Hypothalamus (tissue), 51 donors: ENCODE measurements around the gene C1GALT1.
"Not testable (repeated sequence)": the region's sequence is repeated elsewhere in the genome, so short reads cannot be mapped to it uniquely, and the experiment has no call there.

ENCODE experiments used
- DNase-seq, 51 donors: peaks; one replicate each; lab custom pipeline; 2025; lab: John Stamatoyannopoulos, UW

Gene C1GALT1

GRCh38 chr7:7231865-7232264 is 49.5 kb downstream of the C1GALT1 start:
- DNase-seq, result no peak

GRCh38 chr7:7235347-7235746 is 53.0 kb downstream of the C1GALT1 start:
- DNase-seq, result no peak

DNA sequence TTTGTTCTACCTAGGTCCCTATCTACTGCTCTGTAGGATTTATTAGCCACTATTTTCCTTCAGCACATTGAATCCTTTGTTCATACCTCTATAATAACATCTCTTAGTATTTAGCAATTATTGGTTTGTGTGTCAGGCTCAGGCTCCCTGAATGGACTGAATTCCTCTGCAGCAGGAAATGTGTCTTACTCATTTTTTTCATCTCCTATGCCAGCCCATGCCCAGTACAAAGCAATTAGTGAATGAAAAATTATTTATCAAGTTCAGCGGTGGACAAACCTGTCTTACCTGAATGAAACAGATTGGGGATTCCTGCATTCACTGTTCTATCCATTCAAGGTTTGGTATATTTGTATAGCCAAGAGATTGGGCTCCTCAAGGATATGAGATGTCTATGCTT is 53.7 kb downstream of the C1GALT1 start:
- DNase-seq, result no peak

DNA sequence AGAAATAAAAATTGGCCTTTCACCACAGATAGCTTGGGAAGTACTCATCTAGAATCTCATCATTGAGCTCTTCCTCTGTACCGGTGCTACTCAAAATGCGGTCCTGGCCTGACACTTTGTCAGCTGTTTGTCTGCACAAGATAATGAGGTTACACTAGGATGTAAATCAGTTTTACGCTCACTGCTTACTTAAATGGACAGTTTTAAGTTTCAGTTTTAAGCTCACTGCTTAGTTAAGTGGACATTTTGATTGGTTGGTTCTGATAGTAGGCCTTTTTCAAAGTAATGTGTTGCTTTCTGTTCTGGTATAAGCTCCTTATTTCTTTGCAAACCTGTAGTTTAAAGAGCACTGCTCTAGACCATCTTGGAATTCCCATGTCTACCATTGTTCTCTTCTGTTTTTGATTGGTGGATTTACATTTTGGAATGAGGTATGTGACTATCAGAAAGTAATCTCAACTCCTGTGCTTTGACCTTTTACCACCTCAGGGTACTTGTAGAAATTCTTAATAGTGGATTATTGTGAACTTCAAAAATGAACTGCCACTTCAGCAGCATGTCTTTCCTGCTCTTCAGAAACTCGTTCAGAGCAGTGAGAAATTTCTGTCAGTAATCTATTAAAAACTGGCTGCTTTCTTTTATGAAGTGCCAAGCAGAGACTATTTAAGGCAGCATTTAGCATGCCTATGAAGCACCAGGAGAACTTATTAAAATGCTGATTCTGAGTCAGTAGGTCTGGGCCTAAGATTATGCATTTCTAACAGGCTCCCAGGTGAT is 55.0 kb downstream of the C1GALT1 start:
- DNase-seq, result peak in 1 of 51 donors; percentile 12

- DNase-seq, result no peak
These were observed 55.6 kb downstream of the C1GALT1 start for GRCh38 chr7:7237978-7238267.

DNA sequence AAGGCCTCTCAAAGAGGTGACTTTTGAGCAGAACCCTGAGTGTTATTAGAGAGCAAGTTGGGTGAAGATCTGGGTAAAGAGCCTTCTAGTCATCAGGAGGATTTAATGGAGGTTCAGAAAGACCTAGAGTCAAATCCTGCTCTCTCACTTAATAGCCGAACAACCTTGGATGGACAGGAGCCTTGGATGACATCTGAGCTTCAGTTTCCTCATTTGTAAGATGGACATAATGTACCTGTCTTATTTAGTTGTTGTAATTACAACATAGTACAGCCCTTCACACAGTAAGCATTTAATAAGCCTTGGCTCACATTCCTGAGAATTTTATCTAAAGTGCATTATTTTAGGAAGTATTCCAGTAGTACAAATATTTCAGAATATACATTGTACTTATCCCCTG is 57.0 kb downstream of the C1GALT1 start:
- no peak for DNase-seq

DNA sequence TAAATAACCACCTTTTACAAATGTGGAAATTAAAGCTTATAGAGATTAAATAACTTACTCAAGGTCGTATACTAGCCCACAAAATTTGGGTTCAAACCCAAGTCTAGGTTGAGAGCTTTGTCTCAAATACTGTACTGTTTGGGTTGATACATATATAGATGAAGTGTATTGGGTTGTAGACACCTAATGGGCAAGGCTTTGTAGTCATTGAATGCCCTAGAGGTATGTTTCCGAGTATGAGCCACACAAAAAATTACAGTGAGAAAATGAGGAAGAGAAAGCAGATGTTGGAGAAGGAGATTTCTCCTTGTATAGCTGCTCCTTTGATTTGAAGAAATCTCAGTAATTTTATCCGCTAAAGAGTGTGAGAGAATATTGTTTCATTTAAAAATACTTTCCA is 60.6 kb downstream of the C1GALT1 start:
- no peak for DNase-seq

DNA sequence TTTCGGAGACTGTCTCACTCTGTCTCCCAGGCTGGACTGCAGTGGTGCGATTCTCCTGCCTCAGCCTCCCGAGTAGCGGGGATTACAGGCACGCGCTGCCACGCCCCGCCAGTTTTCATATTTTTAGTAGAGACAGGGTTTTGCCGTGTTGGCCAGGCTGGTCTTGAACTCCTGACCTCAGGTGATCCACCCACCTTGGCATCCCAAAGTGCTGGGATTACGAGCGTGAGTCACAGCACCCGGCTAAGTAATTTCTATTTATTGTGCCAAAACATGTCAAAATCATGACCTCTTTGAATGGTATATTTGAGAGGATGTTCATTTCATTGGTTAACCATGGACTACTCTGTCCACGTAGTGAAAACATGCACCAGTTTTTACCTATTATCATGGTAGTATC is 62.9 kb downstream of the C1GALT1 start:
- DNase-seq, result not testable (repeated sequence)

GRCh38 chr7:7246223-7246622 is 63.9 kb downstream of the C1GALT1 start:
- no peak for DNase-seq

DNA sequence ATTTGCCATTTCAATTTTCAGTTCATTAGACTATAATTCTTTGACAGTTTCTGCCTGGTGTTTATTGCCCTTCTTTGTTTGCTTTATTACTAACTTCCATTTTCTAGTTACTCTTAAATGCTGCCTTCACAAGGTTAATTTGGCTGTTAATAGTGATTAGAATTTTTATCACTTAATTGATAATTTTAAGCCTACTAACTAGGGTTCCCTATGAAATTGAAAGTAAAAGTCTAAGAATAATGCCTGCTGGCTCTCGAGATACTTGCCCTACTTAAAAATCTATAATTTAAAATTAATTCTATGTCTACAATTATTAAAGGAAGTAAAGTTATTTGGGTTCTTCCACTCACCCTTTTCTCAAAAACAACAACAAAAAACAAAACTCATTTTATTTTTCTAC is 65.3 kb downstream of the C1GALT1 start:
- no peak for DNase-seq

- no peak for DNase-seq
These were observed 67.5 kb downstream of the C1GALT1 start for GRCh38 chr7:7249814-7250213.

GRCh38 chr7:7251742-7252141 is 69.4 kb downstream of the C1GALT1 start:
- DNase-seq, result no peak

- DNase-seq, result no peak
These were observed 72.0 kb downstream of the C1GALT1 start for GRCh38 chr7:7254319-7254718.

GRCh38 chr7:7254908-7255307 is 72.6 kb downstream of the C1GALT1 start:
- DNase-seq, result no peak

- no peak for DNase-seq
These were observed 74.5 kb downstream of the C1GALT1 start for GRCh38 chr7:7256731-7257274.

- no peak for DNase-seq
These were observed 75.8 kb downstream of the C1GALT1 start for GRCh38 chr7:7257899-7258692.

DNA sequence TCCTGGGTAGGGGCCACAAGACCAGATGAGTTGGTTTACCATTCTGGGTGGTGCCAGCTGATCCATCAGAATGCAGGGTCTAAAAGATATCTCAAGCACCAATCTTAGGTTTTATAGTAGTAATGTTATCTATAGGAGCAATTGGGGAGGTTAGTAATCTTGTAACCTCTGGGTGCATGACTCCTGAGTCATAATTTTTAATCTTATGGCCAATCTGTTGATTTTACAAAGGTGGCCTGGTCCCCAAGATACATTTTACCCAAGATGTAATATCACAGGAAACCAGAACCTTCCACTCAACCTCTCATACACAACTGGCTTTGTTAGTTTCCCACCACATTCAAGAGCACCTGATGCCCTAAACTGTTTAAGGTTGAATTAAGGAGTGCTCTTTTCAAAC is 79.5 kb downstream of the C1GALT1 start:
- DNase-seq, result no peak

DNA sequence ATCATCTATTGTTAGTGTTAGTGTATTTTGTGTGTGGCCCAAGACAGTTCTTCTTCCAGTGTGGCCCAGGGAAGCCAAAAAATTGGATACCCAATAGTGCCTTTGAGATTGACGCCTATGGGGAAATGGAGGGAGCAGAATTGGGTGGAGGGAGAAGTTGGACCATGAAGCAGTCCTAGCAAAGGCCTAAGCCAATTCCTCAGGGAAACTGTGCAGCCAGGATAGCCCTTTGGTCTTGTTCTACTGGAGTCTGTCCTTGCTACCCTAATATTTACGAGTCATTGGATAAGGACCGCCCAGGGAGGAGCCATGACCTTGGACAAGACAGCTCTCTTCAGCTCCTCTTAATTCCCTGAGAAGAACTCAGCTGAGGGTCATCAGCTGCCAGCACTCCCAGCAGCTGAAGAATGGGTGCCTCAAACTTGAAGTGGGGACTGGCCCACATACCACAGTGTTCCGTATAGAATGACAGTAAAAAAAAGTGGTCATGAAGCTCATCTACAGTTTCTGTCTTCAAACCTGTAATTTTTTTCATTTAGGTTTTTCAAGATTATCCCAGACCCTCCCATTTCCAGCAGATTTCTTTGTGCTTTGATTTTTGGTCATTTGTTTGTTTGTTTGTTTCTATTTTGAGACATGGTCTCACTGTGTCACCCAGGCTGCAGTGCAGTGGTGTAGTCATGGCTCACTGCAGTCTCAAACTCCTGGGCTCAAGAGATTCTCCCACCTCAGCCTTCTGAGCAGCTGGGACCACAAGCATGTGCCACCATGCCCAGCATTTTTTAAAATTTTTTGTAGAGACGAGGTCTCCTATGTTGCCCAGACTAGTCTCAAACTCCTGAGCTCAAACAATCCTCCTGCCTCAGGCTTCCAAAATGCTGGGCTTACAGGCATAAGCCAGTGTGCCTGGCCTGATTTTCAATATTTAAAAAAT is 81.2 kb downstream of the C1GALT1 start:
- DNase-seq, result no peak

DNA sequence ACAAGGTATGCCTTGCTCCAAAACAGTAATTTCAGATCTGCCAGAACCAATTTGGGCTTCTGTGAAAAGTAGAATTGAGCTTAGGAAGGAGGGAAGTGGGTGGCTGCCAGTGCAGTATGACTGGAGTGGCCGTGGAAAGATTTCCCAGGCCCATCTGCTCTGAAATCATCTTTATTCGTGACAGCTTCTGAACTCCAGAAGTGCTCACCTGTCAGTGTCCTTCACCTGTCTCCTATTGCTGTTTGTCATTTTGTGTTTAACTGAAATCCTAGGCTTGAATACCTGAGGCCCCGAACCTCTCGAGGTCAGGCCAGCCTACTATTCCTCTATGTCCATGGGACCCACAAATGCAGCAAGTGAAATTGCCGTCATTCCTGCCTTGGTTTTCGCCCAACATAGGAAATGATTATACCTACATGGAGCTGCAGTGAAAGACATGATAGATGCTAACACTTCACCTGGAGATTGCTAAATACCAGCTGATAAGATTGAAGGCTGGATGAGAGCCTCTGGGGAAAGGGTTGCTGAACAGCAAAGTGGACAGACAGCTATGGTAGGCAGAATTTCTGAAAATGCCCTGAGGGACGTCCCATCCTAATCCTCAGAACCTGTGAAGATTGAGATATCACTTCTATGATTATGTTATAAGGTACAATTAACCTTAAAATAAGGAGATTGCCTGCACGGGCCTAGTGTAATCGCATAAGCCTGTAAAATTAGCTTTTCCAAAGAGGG is 82.1 kb downstream of the C1GALT1 start:
- no peak for DNase-seq
